Esophagus muscularis mucosa (tissue), 3 donors: Measurements from ENCODE around the gene DISP2.

Experiments used
- CTCF ChIP-seq, 3 experiments: fragments of 200-600 bp in 2 of 3; fragments of 450-650 bp in 1 of 3; sonication (generic) in 2 of 3; IDR thresholded peaks; one replicate each; pipeline ENCODE4 v1.5.1; 2017 to 2019; ENCODE audit warnings: antibody characterized with exemption in 3 of 3, mild to moderate bottlenecking in 2 of 3, moderate library complexity in 1 of 3
- POLR2A ChIP-seq: fragments of 450-650 bp; IDR thresholded peaks from one replicate; pipeline ENCODE4 v1.6.1; 2017; ENCODE audit warnings: antibody characterized with exemption, moderate library complexity, mild to moderate bottlenecking, low read depth

DNA sequence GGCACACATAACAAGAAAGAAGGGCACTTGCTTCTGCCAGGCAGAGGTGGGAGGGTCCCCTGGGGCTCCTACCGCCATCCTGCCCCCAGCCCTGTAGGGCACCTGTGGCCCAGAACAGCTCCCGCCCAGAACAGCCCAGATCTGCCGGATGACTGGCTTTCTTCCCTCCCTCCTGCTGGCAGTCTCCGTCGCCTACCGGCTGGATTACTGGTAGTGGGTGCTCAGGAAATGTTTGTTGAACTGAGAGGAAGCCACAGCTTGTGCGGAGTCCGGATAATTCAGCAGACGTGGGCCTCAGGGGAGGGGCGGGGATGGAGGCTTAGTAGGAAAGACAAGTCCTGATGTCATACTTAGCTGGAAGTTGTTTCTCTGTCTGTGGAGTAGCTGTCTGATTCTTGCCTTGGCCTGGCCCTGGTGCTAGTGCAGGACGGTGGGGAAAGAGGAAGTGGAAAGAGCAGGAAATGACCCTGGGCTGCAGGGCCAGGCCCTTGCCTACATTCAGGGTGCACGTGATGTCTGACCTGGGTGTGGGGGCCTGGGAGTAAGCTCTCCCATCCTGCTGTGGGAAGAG lies 24.0 kb upstream of the DISP2 start:
- no peak for TF ChIP-seq CTCF (IDR thresholded peaks at IDR 0.05)
- TF ChIP-seq POLR2A = no peak
